ENCODE data around the gene MRPS11.

Gene MRPS11

GRCh38 chr15:88498996-88499395 is 31.5 kb downstream of the MRPS11 start:
- no peak for DNase-seq (ENCODE audit: low spot score)
- TF ChIP-seq CTCF (IDR thresholded peaks at IDR 0.05; ENCODE audit: extremely low read depth, missing control alignments), result no peak

GRCh38 chr15:88504445-88504844 is 36.9 kb downstream of the MRPS11 start:
- TF ChIP-seq CTCF (IDR thresholded peaks at IDR 0.05; ENCODE audit: extremely low read depth, missing control alignments), result no peak
- no peak for DNase-seq (ENCODE audit: low spot score)

- TF ChIP-seq CTCF (IDR thresholded peaks at IDR 0.05; ENCODE audit: extremely low read depth, missing control alignments), result no peak
- DNase-seq (ENCODE audit: low spot score), result no peak
Measured at GRCh38 chr15:88505721-88506120, 38.2 kb downstream of the MRPS11 start.

- no peak for DNase-seq (ENCODE audit: low spot score)
- no peak for TF ChIP-seq CTCF (IDR thresholded peaks at IDR 0.05; ENCODE audit: extremely low read depth, missing control alignments)
Measured at GRCh38 chr15:88506628-88507027, 39.1 kb downstream of the MRPS11 start.

- DNase-seq (ENCODE audit: low spot score), result no peak
- TF ChIP-seq CTCF (IDR thresholded peaks at IDR 0.05; ENCODE audit: extremely low read depth, missing control alignments), result no peak
Measured at GRCh38 chr15:88509321-88509720, 41.8 kb downstream of the MRPS11 start.

- DNase-seq (ENCODE audit: low spot score), result no peak
- TF ChIP-seq CTCF (IDR thresholded peaks at IDR 0.05; ENCODE audit: extremely low read depth, missing control alignments), result no peak
Measured at GRCh38 chr15:88509964-88510363, 42.5 kb downstream of the MRPS11 start.

GRCh38 chr15:88511161-88511560 is 43.7 kb downstream of the MRPS11 start:
- DNase-seq (ENCODE audit: low spot score), result no peak
- no peak for TF ChIP-seq CTCF (IDR thresholded peaks at IDR 0.05; ENCODE audit: extremely low read depth, missing control alignments)
